Urinary bladder (tissue), 4 donors: ENCODE data around the gene RSF1. TPM values are rescaled to one million over a fixed set of nuclear protein-coding genes. Genes with fewer than 3 reads are reported as not detected.
A peak's percentile ranks its signal among the peaks of the same experiment; 100 is the strongest.
"Not testable (repeated sequence)": the region's sequence is repeated elsewhere in the genome, so short reads cannot be mapped to it uniquely, and the experiment has no call there.

Experiments used
- DNase-seq: peaks from one replicate; pipeline ENCODE4 v3.0.0-alpha.2; 2015; ENCODE audit errors: extremely low spot score
- H3K27ac ChIP-seq: one replicate; pipeline ENCODE4 v1.5.1; 2013; ENCODE audit warnings: low read depth, mild to moderate bottlenecking, moderate library complexity
- H3K36me3 ChIP-seq: one replicate; pipeline ENCODE4 v1.6.1; 2013; ENCODE audit warnings: mild to moderate bottlenecking, moderate library complexity; ENCODE audit not compliant: insufficient read depth
- H3K4me1 ChIP-seq: one replicate; pipeline ENCODE4 v1.6.1; 2013; ENCODE audit warnings: mild to moderate bottlenecking, moderate library complexity; ENCODE audit not compliant: insufficient read depth
- H3K4me3 ChIP-seq: one replicate; pipeline ENCODE4 v1.5.1; 2013; ENCODE audit warnings: low read depth, low read length
- WGBS: extraction: QIAGEN DNeasy Blood & Tissue Kit; methylation state at CpG from one replicate; pipeline ENCODE4 v1.1.7; 2013; 5-methylcytosine and 5-hydroxymethylcytosine counted together
- polyA plus RNA-seq: library from polyadenylated mRNA; stranded (reverse); fragments of 200-250 nt; gene quantifications from one replicate; pipeline ENCODE4 v1.2.3, GENCODE V29; 2013
- total RNA-seq: library from RNA; depleted of rRNA; stranded (reverse); fragments of >200 nt; gene quantifications from one replicate; pipeline ENCODE4 v1.2.3, GENCODE V29; 2014
- donor health status: healthy with polysubstance abuse.
- donor health status: healthy.

Gene RSF1
- total RNA-seq (81.1 TPM), polyA plus RNA-seq (20.5 TPM)

- peak within 1 kb of the TSS; percentile 94 for H3K27ac ChIP-seq
- no peaks in the 10 kb centered on the region for H3K36me3 ChIP-seq
- no peaks in the 10 kb centered on the region for H3K4me1 ChIP-seq
- DNase-seq, result peak; percentile 97
- WGBS, result under 1% methylated on average over 64 of the region's 64 CpGs
- peak within 1 kb of the TSS; percentile 99 for H3K4me3 ChIP-seq
Observed at GRCh38 chr11:77820565-77821348, at the start of gene RSF1, which contains the start of gene AAMDC. TSS of gene RSF1 (minus strand) at chr11:77820722. CDS start at chr11:77820714, 8 bp downstream. TSS of gene AAMDC (plus strand) at chr11:77821144. CDS start at chr11:77842497, 21,353 bp downstream.

GRCh38 chr11:77868744-77869143 lies 48.2 kb upstream of the RSF1 start:
- 97% methylated on average over 4 of the region's 4 CpGs for WGBS
- H3K27ac ChIP-seq, result no peak overlapping the region
- DNase-seq, result no peak
- H3K4me1 ChIP-seq, result no peaks in the 10 kb centered on the region
- no peak overlapping the region for H3K4me3 ChIP-seq
- no peaks in the 10 kb centered on the region for H3K36me3 ChIP-seq

- no peaks in the 10 kb centered on the region for H3K4me1 ChIP-seq
- no peaks in the 10 kb centered on the region for H3K36me3 ChIP-seq
- H3K27ac ChIP-seq, result no peak overlapping the region
- H3K4me3 ChIP-seq, result no peak overlapping the region
- DNase-seq, result no peak
- WGBS, result 90% methylated on average over 1 of the region's 1 CpG
Observed at GRCh38 chr11:77866336-77866735, 45.8 kb upstream of the RSF1 start.

GRCh38 chr11:77865805-77866204 lies 45.3 kb upstream of the RSF1 start:
- H3K4me3 ChIP-seq, result no peak overlapping the region

GRCh38 chr11:77861444-77861843 lies 40.9 kb upstream of the RSF1 start:
- WGBS, result 94% methylated on average over 10 of the region's 10 CpGs
- DNase-seq, H3K4me1 ChIP-seq, H3K4me3 ChIP-seq, H3K36me3 ChIP-seq, H3K27ac ChIP-seq: not testable (repeated sequence)

More at GRCh38 chr11:77865805-77866204, 45.3 kb upstream of the RSF1 start:
- no peaks in the 10 kb centered on the region for H3K4me1 ChIP-seq
- DNase-seq, result no peak
- whole genome bisulfite sequencing, result 43% methylated on average over 1 of the region's 1 CpG
- no peak overlapping the region for H3K27ac ChIP-seq
- no peaks in the 10 kb centered on the region for H3K36me3 ChIP-seq

GRCh38 chr11:77857906-77858457 lies 37.5 kb upstream of the RSF1 start:
- not testable (repeated sequence) for DNase-seq, H3K27ac ChIP-seq, H3K4me3 ChIP-seq, H3K36me3 ChIP-seq, H3K4me1 ChIP-seq
- 88% methylated on average over 10 of the region's 10 CpGs for WGBS

GRCh38 chr11:77854838-77855237 lies 34.3 kb upstream of the RSF1 start:
- Histone ChIP-seq H3K36me3 (no peaks in the 10 kb centered on the region), H3K4me1 (no peaks in the 10 kb centered on the region), H3K27ac (no peak overlapping the region), H3K4me3 (no peak overlapping the region)
- DNase-seq, result no peak
- 98% methylated on average over 2 of the region's 2 CpGs for WGBS

- H3K4me3 ChIP-seq, result no peak overlapping the region
- DNase-seq, result no peak
- no peak overlapping the region for H3K27ac ChIP-seq
- 79% methylated on average over 1 of the region's 1 CpG for WGBS
- no peaks in the 10 kb centered on the region for H3K4me1 ChIP-seq
- no peaks in the 10 kb centered on the region for H3K36me3 ChIP-seq
Observed at GRCh38 chr11:77851503-77851902, 31.0 kb upstream of the RSF1 start.

GRCh38 chr11:77843700-77844099 lies 23.2 kb upstream of the RSF1 start:
- not testable (repeated sequence) for H3K4me3 ChIP-seq, H3K4me1 ChIP-seq, DNase-seq, H3K36me3 ChIP-seq, H3K27ac ChIP-seq
- 86% methylated on average over 5 of the region's 5 CpGs for WGBS

GRCh38 chr11:77842441-77843121 lies 22.1 kb upstream of the RSF1 start:
- WGBS, result 79% methylated on average over 1 of the region's 1 CpG
- Histone ChIP-seq H3K27ac (no peak overlapping the region), H3K4me1 (no peaks in the 10 kb centered on the region), H3K36me3 (peaks cover 6% of the 10 kb centered on the region), H3K4me3 (no peak overlapping the region)
- no peak for DNase-seq

GRCh38 chr11:77833302-77833701 lies 12.8 kb upstream of the RSF1 start:
- no peaks in the 10 kb centered on the region for H3K4me1 ChIP-seq
- DNase-seq, result no peak
- no peaks in the 10 kb centered on the region for H3K36me3 ChIP-seq
- no peak overlapping the region for H3K27ac ChIP-seq
- no peak overlapping the region for H3K4me3 ChIP-seq
- WGBS, result 96% methylated on average over 4 of the region's 4 CpGs

GRCh38 chr11:77828926-77829325 lies 8.4 kb upstream of the RSF1 start:
- H3K4me3 ChIP-seq, result no peak overlapping the region
- H3K36me3 ChIP-seq, result no peaks in the 10 kb centered on the region
- no peaks in the 10 kb centered on the region for H3K4me1 ChIP-seq
- no peak overlapping the region for H3K27ac ChIP-seq
- 95% methylated on average over 2 of the region's 2 CpGs for WGBS
- DNase-seq, result no peak

GRCh38 chr11:77823775-77824174 lies 3.3 kb upstream of the RSF1 start:
- WGBS, result 22% methylated on average over 1 of the region's 1 CpG
- Histone ChIP-seq H3K27ac (no peak overlapping the region), H3K4me1 (no peaks in the 10 kb centered on the region), H3K4me3 (no peak overlapping the region), H3K36me3 (no peaks in the 10 kb centered on the region)
- DNase-seq, result no peak

GRCh38 chr11:77822126-77822525 lies 1.6 kb upstream of the RSF1 start:
- H3K27ac ChIP-seq, DNase-seq, H3K4me1 ChIP-seq, H3K36me3 ChIP-seq: not testable (repeated sequence)
- 50% methylated on average over 13 of the region's 13 CpGs for WGBS
- peak overlapping the region; percentile 99 for H3K4me3 ChIP-seq
